Mammary epithelial cell (primary cell): ENCODE results near the gene MAGEA8.

Source experiments
- CTCF ChIP-seq, 2 donors: IDR thresholded peaks in 1 of 2; conservative IDR thresholded peaks in 1 of 2; 2 replicates each; pipeline ENCODE4 v1.5.1; 2011 to 2012; ENCODE audit warnings: inconsistent platforms in 2 of 2, low read length in 2 of 2, mild to moderate bottlenecking in 2 of 2, control low read depth in 1 of 2, low read depth in 1 of 2; ENCODE audit not compliant: insufficient read depth in 1 of 2; ENCODE audit errors: extremely low read depth in 1 of 2
- EZH2 ChIP-seq: IDR thresholded peaks from 2 replicates; pipeline ENCODE4 v1.6.1; 2012; ENCODE audit warnings: low read length, inconsistent platforms, borderline replicate concordance

- TF ChIP-seq CTCF (conservative IDR thresholded peaks at IDR 0.05 in 1 of 2, IDR thresholded peaks at IDR 0.05 in 1 of 2; ENCODE audit: extremely low read depth in 1 of 2, insufficient read depth in 1 of 2, low read depth in 1 of 2, low read length in 2 of 2) (no peak), EZH2 (no peak)
Measured at GRCh38 chrX:149871433-149871832, 9.6 kb upstream of the MAGEA8 start.
